NB4 (cell line): ENCODE results near the gene BFSP1.

Experiments
- DNase-seq: peaks from one replicate; pipeline ENCODE4 v3.0.0; 2010; ENCODE audit warnings: low read depth
- H3K4me3 ChIP-seq: one replicate; pipeline ENCODE4 v1.5.1; 2011; ENCODE audit warnings: mild to moderate bottlenecking, low read depth, low read length, moderate library complexity
- MAX ChIP-seq: IDR thresholded peaks from 2 replicates; pipeline ENCODE4 v1.6.1; 2011; ENCODE audit warnings: low read depth, low read length
- MYC ChIP-seq: IDR thresholded peaks from 2 replicates; pipeline ENCODE4 v1.6.1; 2011; ENCODE audit warnings: low read depth, low read length
- POLR2A ChIP-seq: IDR thresholded peaks from 2 replicates; pipeline ENCODE4 v1.6.1; 2011; ENCODE audit warnings: mild to moderate bottlenecking; ENCODE audit not compliant: insufficient read length; ENCODE audit errors: extremely low read depth
- TF ChIP-seq, protein P1 (sequence below): IDR thresholded peaks from one replicate; pipeline ENCODE4 v1.5.1; 2012; ENCODE audit warnings: low read depth, low read length

BFSP1 gene

DNA sequence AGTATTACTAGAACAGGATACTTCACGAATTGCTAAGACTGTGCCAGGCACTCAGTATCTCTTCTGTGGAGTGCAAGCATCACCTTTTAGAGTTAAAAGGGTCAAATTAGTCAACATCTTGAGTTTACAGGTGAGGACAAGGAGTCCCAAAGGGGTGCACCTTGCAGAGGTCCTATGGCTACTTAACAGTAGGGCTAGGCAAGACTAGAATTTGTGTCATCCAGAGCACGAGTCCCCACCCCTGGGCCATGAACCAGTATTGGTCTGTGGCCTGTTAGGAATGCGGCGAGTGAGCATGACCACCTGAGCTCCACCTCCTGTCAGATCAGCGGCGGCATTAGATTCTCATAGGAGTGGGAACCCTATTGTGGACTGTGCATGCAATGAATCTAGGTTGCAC is 28.2 kb upstream of the BFSP1 start:
- TF ChIP-seq, protein P1, sequence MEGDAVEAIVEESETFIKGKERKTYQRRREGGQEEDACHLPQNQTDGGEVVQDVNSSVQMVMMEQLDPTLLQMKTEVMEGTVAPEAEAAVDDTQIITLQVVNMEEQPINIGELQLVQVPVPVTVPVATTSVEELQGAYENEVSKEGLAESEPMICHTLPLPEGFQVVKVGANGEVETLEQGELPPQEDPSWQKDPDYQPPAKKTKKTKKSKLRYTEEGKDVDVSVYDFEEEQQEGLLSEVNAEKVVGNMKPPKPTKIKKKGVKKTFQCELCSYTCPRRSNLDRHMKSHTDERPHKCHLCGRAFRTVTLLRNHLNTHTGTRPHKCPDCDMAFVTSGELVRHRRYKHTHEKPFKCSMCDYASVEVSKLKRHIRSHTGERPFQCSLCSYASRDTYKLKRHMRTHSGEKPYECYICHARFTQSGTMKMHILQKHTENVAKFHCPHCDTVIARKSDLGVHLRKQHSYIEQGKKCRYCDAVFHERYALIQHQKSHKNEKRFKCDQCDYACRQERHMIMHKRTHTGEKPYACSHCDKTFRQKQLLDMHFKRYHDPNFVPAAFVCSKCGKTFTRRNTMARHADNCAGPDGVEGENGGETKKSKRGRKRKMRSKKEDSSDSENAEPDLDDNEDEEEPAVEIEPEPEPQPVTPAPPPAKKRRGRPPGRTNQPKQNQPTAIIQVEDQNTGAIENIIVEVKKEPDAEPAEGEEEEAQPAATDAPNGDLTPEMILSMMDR = no peak
- TF ChIP-seq MAX = no peak
- TF ChIP-seq MYC = no peak
- TF ChIP-seq POLR2A = no peak
- no peak overlapping the region for H3K4me3 ChIP-seq
- no peak for DNase-seq

DNA sequence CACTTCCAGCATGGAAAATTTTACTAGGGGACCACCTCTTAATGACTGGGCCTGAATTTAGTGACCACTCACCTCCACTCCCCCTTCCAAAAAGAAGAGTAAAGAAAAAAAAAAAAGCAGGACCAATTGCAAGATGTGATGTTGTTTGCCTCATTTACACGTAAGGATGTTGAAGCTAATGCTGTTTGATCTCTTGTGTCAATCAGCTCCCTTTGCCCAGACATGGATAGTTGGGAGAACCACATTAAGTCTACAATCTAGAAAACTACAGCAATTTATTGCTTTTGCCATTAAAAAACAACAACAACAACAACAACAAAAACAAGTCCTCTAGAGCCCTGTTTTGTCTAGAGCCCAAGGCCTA is 27.7 kb upstream of the BFSP1 start:
- no peak for TF ChIP-seq MAX
- no peak for TF ChIP-seq POLR2A
- TF ChIP-seq, protein P1 = no peak
- no peak for TF ChIP-seq MYC
- H3K4me3 ChIP-seq = no peak overlapping the region
- no peak for DNase-seq

DNA sequence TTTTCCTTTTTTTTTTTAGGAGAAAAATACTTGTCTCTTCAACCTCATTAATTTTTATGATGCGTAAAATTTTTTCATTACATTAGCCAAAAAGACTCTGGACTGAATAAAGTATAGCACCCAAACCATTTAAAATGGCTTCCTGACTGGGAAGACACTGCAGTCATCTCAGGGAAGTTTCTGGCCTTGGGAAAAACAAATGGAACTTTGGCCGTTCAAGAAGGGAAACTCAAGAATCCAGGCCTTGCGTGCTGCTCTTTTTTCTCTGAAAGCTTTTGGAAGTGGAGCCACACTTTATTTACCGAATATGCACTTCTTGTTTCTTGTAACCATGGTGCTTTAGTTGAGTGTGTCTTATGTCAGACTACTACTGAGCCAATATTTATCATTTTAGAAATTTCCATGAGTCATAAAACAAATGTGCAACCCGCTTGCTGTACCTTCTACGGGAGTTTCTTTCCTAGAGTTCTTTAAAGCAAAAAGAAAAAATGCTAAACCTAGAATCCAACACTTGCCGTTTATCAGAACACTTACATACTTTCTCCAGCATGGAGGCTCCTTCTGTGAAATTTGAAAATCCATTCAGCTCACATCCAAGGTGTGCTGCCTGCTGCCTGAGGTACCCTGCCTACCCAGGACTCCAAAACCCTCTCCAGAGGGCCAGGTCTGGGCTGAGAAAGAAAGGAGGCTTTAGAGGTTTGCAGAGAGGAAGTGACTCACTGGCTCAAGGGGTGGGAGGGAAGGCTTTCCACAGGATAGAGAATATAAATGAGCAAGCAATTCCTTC is 27.2 kb upstream of the BFSP1 start:
- peak; percentile 73 for DNase-seq
- H3K4me3 ChIP-seq = no peak overlapping the region
- TF ChIP-seq MYC = no peak
- no peak for TF ChIP-seq MAX
- TF ChIP-seq, protein P1 = no peak
- TF ChIP-seq POLR2A = no peak

DNA sequence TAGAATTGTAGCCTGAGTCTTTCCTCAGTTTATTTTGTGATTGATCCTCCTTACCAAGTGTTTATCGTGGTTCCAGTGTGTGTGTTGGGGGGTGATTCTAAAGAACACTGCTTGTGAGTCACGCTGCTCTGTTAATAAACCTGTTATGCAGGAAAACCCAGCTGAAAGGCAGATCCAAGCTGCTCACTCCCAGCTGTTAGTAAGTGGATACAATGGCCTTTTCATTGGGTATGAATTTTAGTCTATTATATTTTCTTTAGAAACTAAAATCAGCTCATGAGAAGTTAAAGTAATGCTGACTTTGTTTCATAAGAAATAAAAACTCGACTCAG is 26.5 kb upstream of the BFSP1 start:
- no peak overlapping the region for H3K4me3 ChIP-seq
- DNase-seq = no peak

GRCh38 chr20:17556837-17557674 is 25.9 kb upstream of the BFSP1 start:
- H3K4me3 ChIP-seq = no peak overlapping the region
- TF ChIP-seq MAX = no peak
- no peak for TF ChIP-seq MYC
- no peak for TF ChIP-seq POLR2A
- TF ChIP-seq, protein P1 = no peak
- DNase-seq = no peak

More for the DNA sequence above, 26.5 kb upstream of the BFSP1 start:
- TF ChIP-seq, protein P1 = no peak
- no peak for TF ChIP-seq MYC
- no peak for TF ChIP-seq MAX
- no peak for TF ChIP-seq POLR2A
